HEK293 (cell line): ENCODE data around the gene BBC3.

Experiments
- CTCF ChIA-PET: fragments of 350-600 bp; formaldehyde crosslinking; extraction: SDS; loops from one replicate; lab custom pipeline; 2021; ENCODE audit warnings: antibody characterized with exemption; lab: Yijun Ruan, JAX
- POLR2A ChIA-PET: fragments of 300-600 bp; formaldehyde crosslinking; extraction: SDS; loops from one replicate; lab custom pipeline; 2020; ENCODE audit warnings: antibody characterized with exemption, inconsistent platforms; lab: Yijun Ruan, JAX
- H3K27ac ChIP-seq: fragments of 200-500 bp; sonication (Bioruptor generic); 2 replicates; pipeline ENCODE4 v1.5.1; 2014; ENCODE audit warnings: low read depth, low read length, control low read depth, inconsistent platforms; ENCODE audit errors: extremely low read depth
- H3K36me3 ChIP-seq, 2 experiments: fragments of 200-500 bp in 1 of 2; sonication (Bioruptor generic) in 1 of 2; 1 replicate in 1 of 2; 2 replicates in 1 of 2; pipeline ENCODE4 v1.5.1; 2014 to 2017; ENCODE audit warnings: inconsistent platforms in 2 of 2, low read length in 2 of 2; ENCODE audit not compliant: control insufficient read depth in 2 of 2, insufficient read depth in 1 of 2
- H3K4me1 ChIP-seq: fragments of 200-500 bp; sonication (Bioruptor generic); 2 replicates; pipeline ENCODE4 v1.5.1; 2014; ENCODE audit warnings: mild to moderate bottlenecking, low read length, inconsistent platforms; ENCODE audit not compliant: control insufficient read depth, insufficient read depth
- H3K4me3 ChIP-seq: 2 replicates; pipeline ENCODE4 v1.5.1; 2011; ENCODE audit warnings: low read depth, mild to moderate bottlenecking, control low read depth, low read length, moderate library complexity
- H3K9me3 ChIP-seq: fragments of 200-500 bp; sonication (Bioruptor generic); 2 replicates; pipeline ENCODE4 v1.5.1; 2014; ENCODE audit warnings: low read depth, low read length, inconsistent platforms; ENCODE audit not compliant: control insufficient read depth, insufficient read depth
- FEZF1 ChIP-seq: fragments of 450-650 bp; formaldehyde crosslinking; IDR thresholded peaks from 2 replicates; pipeline ENCODE4 v1.5.1; 2016; ENCODE audit warnings: missing biosample characterization, missing genetic modification characterization
- HOXD13 ChIP-seq: sonication (generic); formaldehyde crosslinking; IDR thresholded peaks from 2 replicates; pipeline ENCODE4 v1.8.0; 2022; ENCODE audit warnings: missing genetic modification reagents, borderline replicate concordance
- IKZF3 ChIP-seq: fragments of 450-650 bp; IDR thresholded peaks from 2 replicates; pipeline ENCODE4 v1.5.0; 2018; ENCODE audit warnings: missing biosample characterization, mild to moderate bottlenecking, missing genetic modification characterization, moderate library complexity
- KLF1 ChIP-seq: fragments of 450-650 bp; formaldehyde crosslinking; IDR thresholded peaks from 2 replicates; pipeline ENCODE4 v1.5.1; 2016; ENCODE audit warnings: missing biosample characterization, missing genetic modification characterization
- REPIN1 ChIP-seq: fragments of 450-650 bp; formaldehyde crosslinking; IDR thresholded peaks from 2 replicates; pipeline ENCODE4 v1.5.1; 2017; ENCODE audit warnings: missing biosample characterization, missing genetic modification characterization, low read depth
- SP7 ChIP-seq: fragments of 450-650 bp; formaldehyde crosslinking; IDR thresholded peaks from 2 replicates; pipeline ENCODE4 v1.5.1; 2016; ENCODE audit warnings: missing biosample characterization, missing genetic modification characterization
- TCF7L2 ChIP-seq: IDR thresholded peaks from 2 replicates; pipeline ENCODE4 v1.6.1; 2011; ENCODE audit warnings: low read depth, mild to moderate bottlenecking, inconsistent platforms, low read length, moderate library complexity, borderline replicate concordance
- ZBTB17 ChIP-seq: fragments of 450-650 bp; formaldehyde crosslinking; IDR thresholded peaks from 2 replicates; pipeline ENCODE4 v1.5.1; 2016; ENCODE audit warnings: missing biosample characterization, missing genetic modification characterization
- ZIC2 ChIP-seq: fragments of 450-650 bp; formaldehyde crosslinking; IDR thresholded peaks from 2 replicates; pipeline ENCODE4 v1.5.1; 2016; ENCODE audit warnings: missing biosample characterization, missing genetic modification characterization
- ZNF121 ChIP-seq: fragments of 450-650 bp; formaldehyde crosslinking; IDR thresholded peaks from 2 replicates; pipeline ENCODE4 v1.5.1; 2016; ENCODE audit warnings: missing biosample characterization, missing genetic modification characterization
- ZNF140 ChIP-seq: fragments of 450-650 bp; formaldehyde crosslinking; IDR thresholded peaks from 2 replicates; pipeline ENCODE4 v1.5.1; 2016; ENCODE audit warnings: missing biosample characterization, missing genetic modification characterization
- ZNF157 ChIP-seq: fragments of 450-650 bp; formaldehyde crosslinking; IDR thresholded peaks from 2 replicates; pipeline ENCODE4 v1.5.1; 2016; ENCODE audit warnings: missing biosample characterization, missing genetic modification characterization
- ZNF169 ChIP-seq: fragments of 450-650 bp; formaldehyde crosslinking; IDR thresholded peaks from 2 replicates; pipeline ENCODE4 v1.5.1; 2016; ENCODE audit warnings: missing biosample characterization, missing genetic modification characterization
- ZNF19 ChIP-seq: fragments of 450-650 bp; formaldehyde crosslinking; IDR thresholded peaks from 2 replicates; pipeline ENCODE4; 2016; ENCODE audit warnings: missing biosample characterization, missing genetic modification characterization, low read depth
- ZNF302 ChIP-seq: fragments of 450-650 bp; formaldehyde crosslinking; IDR thresholded peaks from 2 replicates; pipeline ENCODE4 v1.5.1; 2016; ENCODE audit warnings: missing biosample characterization, missing genetic modification characterization, low read depth
- ZNF335 ChIP-seq: fragments of 450-650 bp; formaldehyde crosslinking; conservative IDR thresholded peaks from 2 replicates; pipeline ENCODE4 v1.5.1; 2016; ENCODE audit warnings: missing biosample characterization, missing genetic modification characterization
- ZNF350 ChIP-seq: fragments of 450-650 bp; formaldehyde crosslinking; IDR thresholded peaks from 2 replicates; pipeline ENCODE4 v1.5.0; 2017; ENCODE audit warnings: missing biosample characterization, mild to moderate bottlenecking, missing genetic modification characterization
- ZNF354C ChIP-seq: fragments of 450-650 bp; formaldehyde crosslinking; IDR thresholded peaks from 2 replicates; pipeline ENCODE4 v1.5.1; 2016; ENCODE audit warnings: missing biosample characterization, missing genetic modification characterization, low read depth, borderline replicate concordance
- ZNF37A ChIP-seq: fragments of 450-650 bp; IDR thresholded peaks from 2 replicates; pipeline ENCODE4 v1.5.1; 2018; ENCODE audit warnings: missing biosample characterization, missing genetic modification characterization
- ZNF423 ChIP-seq: fragments of 450-650 bp; formaldehyde crosslinking; IDR thresholded peaks from 2 replicates; pipeline ENCODE4 v1.5.1; 2016; ENCODE audit warnings: missing biosample characterization, missing genetic modification characterization
- ZNF433 ChIP-seq: fragments of 450-650 bp; formaldehyde crosslinking; IDR thresholded peaks from 2 replicates; pipeline ENCODE4 v1.5.1; 2016; ENCODE audit warnings: missing biosample characterization, missing genetic modification characterization, low read depth
- ZNF518A ChIP-seq: fragments of 450-650 bp; formaldehyde crosslinking; conservative IDR thresholded peaks from 2 replicates; pipeline ENCODE4 v1.5.1; 2016; ENCODE audit warnings: low read depth, missing biosample characterization, missing genetic modification characterization
- ZNF561 ChIP-seq: fragments of 450-650 bp; IDR thresholded peaks from 2 replicates; pipeline ENCODE4 v1.5.1; 2018; ENCODE audit warnings: missing biosample characterization, missing genetic modification characterization, borderline replicate concordance
- ZNF670 ChIP-seq: fragments of 450-650 bp; formaldehyde crosslinking; IDR thresholded peaks from 2 replicates; pipeline ENCODE4 v1.5.1; 2016; ENCODE audit warnings: missing biosample characterization, missing genetic modification characterization, low read depth
- ZNF701 ChIP-seq: fragments of 450-650 bp; formaldehyde crosslinking; IDR thresholded peaks from 2 replicates; pipeline ENCODE4 v1.5.1; 2016; ENCODE audit warnings: missing biosample characterization, missing genetic modification characterization
- ZSCAN23 ChIP-seq: fragments of 450-650 bp; formaldehyde crosslinking; IDR thresholded peaks from 2 replicates; pipeline ENCODE4 v1.5.1; 2016; ENCODE audit warnings: missing biosample characterization, missing genetic modification characterization
- TF ChIP-seq, protein P1 (sequence below): fragments of 450-650 bp; formaldehyde crosslinking; IDR thresholded peaks from 2 replicates; pipeline ENCODE4 v1.5.1; 2016; ENCODE audit warnings: missing biosample characterization, missing genetic modification characterization
- TF ChIP-seq, protein P2 (sequence below): fragments of 450-650 bp; formaldehyde crosslinking; IDR thresholded peaks from 2 replicates; pipeline ENCODE4 v1.5.1; 2016; ENCODE audit warnings: missing biosample characterization, missing genetic modification characterization

Gene BBC3

DNA sequence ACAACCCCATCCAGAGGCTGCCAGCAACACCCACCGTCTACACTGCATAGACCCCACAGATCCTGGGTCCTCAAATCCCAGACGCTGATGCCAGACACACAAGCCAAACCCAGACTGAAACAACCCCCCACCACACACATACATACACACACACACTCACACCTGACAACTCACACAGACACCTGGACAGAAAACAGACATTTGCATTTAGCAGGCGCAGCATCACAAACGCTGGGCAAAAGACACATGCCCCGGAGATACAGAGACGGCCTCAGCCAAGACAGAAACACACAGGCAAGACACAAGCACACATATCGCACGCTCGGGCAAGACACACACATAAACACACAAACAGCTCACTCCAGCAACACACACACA, 1.3 kb downstream of the BBC3 start (continued):
- TF ChIP-seq ZNF335 (tag by site-specific recombination) (peak; percentile 85), ZNF354C (no peak), ZNF302 (tag by site-specific recombination) (no peak), IKZF3 (no peak), ZNF19 (0 out of 2 replicates have a peak, but pooled peaks have one; percentile 0), ZNF157 (0 out of 2 replicates have a peak, but pooled peaks have one; percentile 39), ZNF169 (tag by site-specific recombination) (no peak), ZNF350 (tag by site-specific recombination) (no peak), ZNF121 (tag by site-specific recombination) (peak; percentile 13; the same call in 1 of the 2 replicates), ZNF518A (tag by site-specific recombination) (no peak), FEZF1 (tag by site-specific recombination) (peak; percentile 16; the same call in 1 of the 2 replicates), ZIC2 (no peak), ZNF701 (tag by site-specific recombination) (no peak), HOXD13 (CRISPR knock-in tag) (0 out of 2 replicates have a peak, but pooled peaks have one; percentile 5), ZNF140 (no peak), ZBTB17 (tag by site-specific recombination) (peak; percentile 8; the same call in 1 of the 2 replicates), ZNF561 (tag by site-specific recombination) (no peak)
- TF ChIP-seq, protein P1, sequence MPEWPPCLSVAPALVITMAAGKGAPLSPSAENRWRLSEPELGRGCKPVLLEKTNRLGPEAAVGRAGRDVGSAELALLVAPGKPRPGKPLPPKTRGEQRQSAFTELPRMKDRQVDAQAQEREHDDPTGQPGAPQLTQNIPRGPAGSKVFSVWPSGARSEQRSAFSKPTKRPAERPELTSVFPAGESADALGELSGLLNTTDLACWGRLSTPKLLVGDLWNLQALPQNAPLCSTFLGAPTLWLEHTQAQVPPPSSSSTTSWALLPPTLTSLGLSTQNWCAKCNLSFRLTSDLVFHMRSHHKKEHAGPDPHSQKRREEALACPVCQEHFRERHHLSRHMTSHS (tag by site-specific recombination): no peak
- TF ChIP-seq, protein P2, sequence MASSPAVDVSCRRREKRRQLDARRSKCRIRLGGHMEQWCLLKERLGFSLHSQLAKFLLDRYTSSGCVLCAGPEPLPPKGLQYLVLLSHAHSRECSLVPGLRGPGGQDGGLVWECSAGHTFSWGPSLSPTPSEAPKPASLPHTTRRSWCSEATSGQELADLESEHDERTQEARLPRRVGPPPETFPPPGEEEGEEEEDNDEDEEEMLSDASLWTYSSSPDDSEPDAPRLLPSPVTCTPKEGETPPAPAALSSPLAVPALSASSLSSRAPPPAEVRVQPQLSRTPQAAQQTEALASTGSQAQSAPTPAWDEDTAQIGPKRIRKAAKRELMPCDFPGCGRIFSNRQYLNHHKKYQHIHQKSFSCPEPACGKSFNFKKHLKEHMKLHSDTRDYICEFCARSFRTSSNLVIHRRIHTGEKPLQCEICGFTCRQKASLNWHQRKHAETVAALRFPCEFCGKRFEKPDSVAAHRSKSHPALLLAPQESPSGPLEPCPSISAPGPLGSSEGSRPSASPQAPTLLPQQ (tag by site-specific recombination): no peak; the same call in 1 of the 2 replicates

DNA sequence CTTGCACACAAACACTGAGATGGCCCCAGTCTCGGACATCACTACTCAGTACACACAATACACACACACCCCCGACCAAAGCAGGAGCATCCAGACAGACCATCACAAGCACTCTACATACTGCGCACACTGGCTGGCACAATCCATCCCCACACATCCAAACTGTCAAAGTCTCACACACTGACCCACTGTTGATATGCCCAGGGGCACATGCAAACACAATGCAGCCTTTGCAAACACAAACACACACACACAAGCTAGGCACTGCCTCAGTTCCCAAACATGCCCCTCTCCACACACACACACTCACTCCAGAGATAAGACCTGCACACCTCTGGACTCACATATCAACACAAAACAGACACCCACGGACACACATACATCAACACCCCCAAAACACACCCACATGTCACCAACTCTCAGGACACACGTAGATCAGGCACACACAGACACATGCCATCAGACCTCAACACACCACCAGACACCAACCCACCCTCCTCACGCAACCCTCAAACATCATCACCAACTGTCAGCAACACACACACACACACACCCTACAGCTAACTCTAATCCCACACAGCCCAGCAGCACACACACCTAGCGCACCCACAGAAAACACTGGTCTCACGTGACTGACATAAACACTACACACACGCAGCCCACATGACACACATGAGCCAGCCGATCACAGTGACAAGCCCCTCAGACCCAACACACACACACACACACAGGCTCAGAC, 1.9 kb downstream of the BBC3 start:
- Histone ChIP-seq H3K4me3 (peak overlapping the region; percentile 91), H3K4me1 (peaks cover 29% of the 10 kb centered on the region), H3K36me3 (peaks cover 6 to 11% of the 10 kb centered on the region in 2 experiments; a peak in 2 of 3 replicates), H3K27ac (peak overlapping the region; percentile 92), H3K9me3 (no peaks in the 10 kb centered on the region)
- ChIA-PET POLR2A (interaction anchor here (0.5 to 6.8 kb wide), 6 partner anchors 12 to 116 kb away, joined by 3 to 112 read pairs (median 5); partner anchors contain the start of gene ZC3H4), CTCF (interaction anchor here (1.8 to 7.6 kb wide), 2 partner anchors 18 to 19 kb away, joined by 10 to 86 read pairs; no protein-coding TSS in a partner anchor)
- TF ChIP-seq TCF7L2 (no peak), ZSCAN23 (tag by site-specific recombination) (peak; percentile 65; the same call in 1 of the 2 replicates), ZNF423 (tag by site-specific recombination) (no peak), REPIN1 (tag by site-specific recombination) (no peak), KLF1 (peak; percentile 62), SP7 (tag by site-specific recombination) (peak; percentile 12; the same call in 1 of the 2 replicates), ZNF670 (no peak), ZNF433 (tag by site-specific recombination) (no peak), ZNF37A (tag by site-specific recombination) (no peak)
